Measurements from ENCODE around the gene PAFAH2.
"Not testable (repeated sequence)": the region's sequence is repeated elsewhere in the genome, so short reads cannot be mapped to it uniquely, and the experiment has no call there.

Gene PAFAH2

DNA sequence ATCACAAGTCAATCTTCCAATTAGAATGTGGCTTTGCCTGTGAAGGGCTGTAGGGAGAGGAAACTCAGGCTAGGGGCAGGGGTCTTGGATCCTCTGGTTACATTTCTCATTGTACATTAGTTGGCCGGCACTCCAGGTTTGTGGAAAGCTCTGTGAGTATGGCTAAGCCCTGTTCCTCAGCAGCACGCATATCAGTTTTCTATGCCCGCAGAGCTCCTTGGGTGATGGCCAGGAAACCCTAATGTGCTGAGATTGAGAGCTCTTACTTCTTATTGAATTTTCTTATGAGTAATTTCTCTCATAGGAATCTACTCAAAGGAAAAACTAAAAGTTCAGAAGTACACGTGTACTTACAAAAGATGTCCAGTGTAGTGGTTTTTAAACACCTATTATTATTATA, 60.9 kb downstream of the PAFAH2 start:
- TF ChIP-seq, protein P1, sequence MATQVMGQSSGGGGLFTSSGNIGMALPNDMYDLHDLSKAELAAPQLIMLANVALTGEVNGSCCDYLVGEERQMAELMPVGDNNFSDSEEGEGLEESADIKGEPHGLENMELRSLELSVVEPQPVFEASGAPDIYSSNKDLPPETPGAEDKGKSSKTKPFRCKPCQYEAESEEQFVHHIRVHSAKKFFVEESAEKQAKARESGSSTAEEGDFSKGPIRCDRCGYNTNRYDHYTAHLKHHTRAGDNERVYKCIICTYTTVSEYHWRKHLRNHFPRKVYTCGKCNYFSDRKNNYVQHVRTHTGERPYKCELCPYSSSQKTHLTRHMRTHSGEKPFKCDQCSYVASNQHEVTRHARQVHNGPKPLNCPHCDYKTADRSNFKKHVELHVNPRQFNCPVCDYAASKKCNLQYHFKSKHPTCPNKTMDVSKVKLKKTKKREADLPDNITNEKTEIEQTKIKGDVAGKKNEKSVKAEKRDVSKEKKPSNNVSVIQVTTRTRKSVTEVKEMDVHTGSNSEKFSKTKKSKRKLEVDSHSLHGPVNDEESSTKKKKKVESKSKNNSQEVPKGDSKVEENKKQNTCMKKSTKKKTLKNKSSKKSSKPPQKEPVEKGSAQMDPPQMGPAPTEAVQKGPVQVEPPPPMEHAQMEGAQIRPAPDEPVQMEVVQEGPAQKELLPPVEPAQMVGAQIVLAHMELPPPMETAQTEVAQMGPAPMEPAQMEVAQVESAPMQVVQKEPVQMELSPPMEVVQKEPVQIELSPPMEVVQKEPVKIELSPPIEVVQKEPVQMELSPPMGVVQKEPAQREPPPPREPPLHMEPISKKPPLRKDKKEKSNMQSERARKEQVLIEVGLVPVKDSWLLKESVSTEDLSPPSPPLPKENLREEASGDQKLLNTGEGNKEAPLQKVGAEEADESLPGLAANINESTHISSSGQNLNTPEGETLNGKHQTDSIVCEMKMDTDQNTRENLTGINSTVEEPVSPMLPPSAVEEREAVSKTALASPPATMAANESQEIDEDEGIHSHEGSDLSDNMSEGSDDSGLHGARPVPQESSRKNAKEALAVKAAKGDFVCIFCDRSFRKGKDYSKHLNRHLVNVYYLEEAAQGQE (IDR thresholded peaks at IDR 0.05; ENCODE audit: insufficient replicate concordance, low read depth) = no peak
- TF ChIP-seq GABPA (IDR thresholded peaks at IDR 0.05; ENCODE audit: low read depth) (no peak), POLR2AphosphoS5 (IDR thresholded peaks at IDR 0.05; ENCODE audit: low read depth) (no peak), CTCF (IDR thresholded peaks at IDR 0.05; ENCODE audit: insufficient read depth, low read length) (no peak), SPI1 (IDR thresholded peaks at IDR 0.05; ENCODE audit: borderline replicate concordance, low read depth) (no peak)
- Histone ChIP-seq H3K27me3 (ENCODE audit: insufficient read depth, poor library complexity, severe bottlenecking) (no peaks in the 10 kb centered on the region), H3K27ac (replicated peaks) (no peak overlapping the region), H3K4me3 (replicated peaks; ENCODE audit: insufficient read depth, low read length) (no peak overlapping the region)
- no peak for DNase-seq (ENCODE audit: low read depth in 1 of 2, low spot score in 1 of 2)

DNA sequence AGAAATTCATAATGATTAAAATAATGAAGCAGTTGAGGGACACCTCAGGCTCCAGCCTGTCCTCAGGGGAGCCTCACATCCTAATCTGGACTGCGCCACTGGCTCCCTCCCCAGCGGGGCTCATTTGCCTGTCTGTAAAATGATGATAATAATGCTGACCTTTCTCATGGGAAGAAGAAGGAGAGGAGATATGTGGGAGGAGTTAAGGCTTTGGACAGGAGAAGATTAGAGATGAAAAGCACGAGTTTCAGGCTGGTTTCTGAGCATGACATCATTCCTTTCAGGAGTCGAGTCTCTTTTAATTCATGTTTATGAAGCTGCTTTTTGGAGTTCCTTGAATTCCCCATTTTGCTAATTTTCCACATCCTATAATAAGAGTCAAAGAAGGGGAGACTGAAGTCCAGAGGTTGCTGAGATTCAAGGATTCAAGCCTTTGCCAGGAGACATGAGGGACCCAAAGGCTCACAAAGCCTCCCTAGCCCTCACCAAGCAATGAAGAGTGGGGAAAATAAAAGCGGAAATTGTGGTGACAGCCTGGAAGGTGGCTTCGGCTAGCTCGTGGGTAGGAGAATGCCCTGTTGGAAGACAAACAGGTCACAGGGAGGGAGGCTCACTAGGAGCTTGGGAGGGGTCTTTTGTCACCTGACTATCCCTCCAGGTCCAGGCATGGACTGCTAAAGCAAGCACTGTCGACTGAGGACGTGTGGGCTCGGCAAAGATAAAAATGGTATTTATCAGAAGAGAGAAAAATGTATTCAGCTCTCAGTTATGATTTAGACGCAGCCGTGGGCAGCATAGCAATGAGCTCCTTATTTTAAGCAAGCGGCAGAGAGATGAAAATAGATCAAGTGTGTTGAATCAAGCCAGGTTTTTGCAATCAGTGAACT, 64.1 kb downstream of the PAFAH2 start:
- H3K27ac ChIP-seq (replicated peaks) = peak overlapping the region; percentile 27

DNA sequence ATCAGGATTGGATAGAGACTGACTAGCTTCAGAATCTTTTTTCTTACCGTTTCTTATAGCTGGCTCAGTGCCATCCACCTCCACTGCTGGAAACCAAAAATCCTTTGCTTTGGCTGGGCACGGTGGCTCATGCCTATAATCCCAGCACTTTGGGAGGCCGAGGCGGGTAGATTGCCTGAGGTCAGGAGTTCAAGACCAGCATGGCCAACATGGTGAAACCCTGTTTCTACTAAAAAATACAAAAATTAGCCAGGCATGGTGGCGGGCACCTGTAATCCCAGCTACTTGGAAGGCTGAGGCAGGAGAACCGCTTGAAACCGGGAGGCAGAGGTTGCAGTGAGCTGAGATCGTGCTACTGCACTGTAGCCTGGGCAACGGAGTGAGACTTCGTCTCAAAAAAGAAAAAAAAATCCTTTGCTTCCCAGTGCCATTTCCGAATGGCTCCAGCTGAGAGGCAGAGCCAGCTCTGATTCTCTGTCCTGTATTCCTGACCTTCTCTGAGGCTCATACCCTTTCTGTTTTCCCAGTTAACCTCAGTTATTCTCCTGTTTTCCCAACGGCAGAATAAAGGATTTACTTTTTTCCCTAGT, 65.0 kb downstream of the PAFAH2 start:
- H3K27me3 ChIP-seq (ENCODE audit: insufficient read depth, poor library complexity, severe bottlenecking); H3K4me3 ChIP-seq (replicated peaks; ENCODE audit: insufficient read depth, low read length); DNase-seq (ENCODE audit: low read depth in 1 of 2, low spot score in 1 of 2); H3K27ac ChIP-seq (replicated peaks): not testable (repeated sequence)

More for the DNA sequence above, 64.1 kb downstream of the PAFAH2 start:
- DNase-seq (ENCODE audit: low read depth in 1 of 2, low spot score in 1 of 2) = peak in 1 of 2 experiments; percentile 60
- no peaks in the 10 kb centered on the region for H3K27me3 ChIP-seq (ENCODE audit: insufficient read depth, poor library complexity, severe bottlenecking)
- no peak overlapping the region for H3K4me3 ChIP-seq (replicated peaks; ENCODE audit: insufficient read depth, low read length)
- TF ChIP-seq SPI1 (IDR thresholded peaks at IDR 0.05; ENCODE audit: borderline replicate concordance, low read depth) (no peak; the same call in 1 of the 2 replicates), GABPA (IDR thresholded peaks at IDR 0.05; ENCODE audit: low read depth) (no peak), POLR2AphosphoS5 (IDR thresholded peaks at IDR 0.05; ENCODE audit: low read depth) (no peak), CTCF (IDR thresholded peaks at IDR 0.05; ENCODE audit: insufficient read depth, low read length) (no peak)
- TF ChIP-seq, protein P1 (IDR thresholded peaks at IDR 0.05; ENCODE audit: insufficient replicate concordance, low read depth) = no peak

DNA sequence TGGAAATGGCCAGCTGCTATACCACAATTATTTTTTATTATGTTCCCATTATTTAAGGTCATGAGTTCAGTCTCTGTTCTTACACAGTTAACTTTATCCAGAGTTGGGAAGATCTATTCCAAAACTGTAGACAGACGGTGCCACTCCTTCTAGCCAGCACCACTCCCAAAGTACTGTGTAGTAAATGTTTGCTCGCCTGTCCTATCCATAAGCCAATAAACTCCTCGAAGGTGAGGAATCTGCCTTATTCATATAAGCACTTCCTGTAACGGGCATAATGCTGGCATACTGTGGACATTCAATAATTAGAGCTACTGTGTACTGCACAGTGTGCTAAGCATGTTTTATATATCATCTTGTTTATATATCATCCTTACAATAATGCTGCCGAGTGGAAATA, 65.5 kb downstream of the PAFAH2 start:
- no peaks in the 10 kb centered on the region for H3K27me3 ChIP-seq (ENCODE audit: insufficient read depth, poor library complexity, severe bottlenecking)
- no peak overlapping the region for H3K27ac ChIP-seq (replicated peaks)
- H3K4me3 ChIP-seq (replicated peaks; ENCODE audit: insufficient read depth, low read length) = no peak overlapping the region
- no peak for DNase-seq (ENCODE audit: low read depth in 1 of 2, low spot score in 1 of 2)
- TF ChIP-seq SPI1 (IDR thresholded peaks at IDR 0.05; ENCODE audit: borderline replicate concordance, low read depth) (no peak), POLR2AphosphoS5 (IDR thresholded peaks at IDR 0.05; ENCODE audit: low read depth) (no peak), GABPA (IDR thresholded peaks at IDR 0.05; ENCODE audit: low read depth) (no peak), CTCF (IDR thresholded peaks at IDR 0.05; ENCODE audit: insufficient read depth, low read length) (no peak)
- TF ChIP-seq, protein P1 (IDR thresholded peaks at IDR 0.05; ENCODE audit: insufficient replicate concordance, low read depth) = no peak

All from HL-60 (cell line).